Esophagus muscularis mucosa (tissue), 3 donors: ENCODE results near the gene ULK2.

Experiments
- POLR2A ChIP-seq: fragments of 450-650 bp; IDR thresholded peaks from one replicate; pipeline ENCODE4 v1.6.1; 2017; ENCODE audit warnings: antibody characterized with exemption, moderate library complexity, mild to moderate bottlenecking, low read depth
- TF ChIP-seq, protein P1 (sequence below), 3 experiments: fragments of 200-600 bp in 2 of 3; fragments of 450-650 bp in 1 of 3; sonication (generic) in 2 of 3; IDR thresholded peaks; one replicate each; pipeline ENCODE4 v1.5.1; 2017 to 2019; ENCODE audit warnings: antibody characterized with exemption in 3 of 3, mild to moderate bottlenecking in 2 of 3, moderate library complexity in 1 of 3

DNA sequence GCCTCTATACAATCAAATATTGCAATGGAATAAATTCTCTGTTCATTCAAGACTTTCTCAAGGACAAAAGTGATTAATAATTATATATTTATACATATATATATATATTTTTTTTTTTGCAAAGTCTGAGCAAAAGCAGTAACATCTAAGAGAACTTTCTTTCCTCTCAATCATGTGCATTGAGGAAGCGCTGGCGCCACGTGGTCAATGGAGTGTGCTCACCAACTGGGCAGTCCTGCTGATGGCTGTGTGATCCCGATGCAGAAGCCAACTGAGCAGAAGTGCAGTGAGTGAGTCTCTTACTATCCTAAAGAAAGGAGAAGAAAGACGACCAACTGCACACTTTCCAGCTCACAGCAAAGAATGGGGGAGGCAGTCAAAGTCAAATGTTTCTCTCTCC is 37.2 kb upstream of the ULK2 start:
- TF ChIP-seq, protein P1, sequence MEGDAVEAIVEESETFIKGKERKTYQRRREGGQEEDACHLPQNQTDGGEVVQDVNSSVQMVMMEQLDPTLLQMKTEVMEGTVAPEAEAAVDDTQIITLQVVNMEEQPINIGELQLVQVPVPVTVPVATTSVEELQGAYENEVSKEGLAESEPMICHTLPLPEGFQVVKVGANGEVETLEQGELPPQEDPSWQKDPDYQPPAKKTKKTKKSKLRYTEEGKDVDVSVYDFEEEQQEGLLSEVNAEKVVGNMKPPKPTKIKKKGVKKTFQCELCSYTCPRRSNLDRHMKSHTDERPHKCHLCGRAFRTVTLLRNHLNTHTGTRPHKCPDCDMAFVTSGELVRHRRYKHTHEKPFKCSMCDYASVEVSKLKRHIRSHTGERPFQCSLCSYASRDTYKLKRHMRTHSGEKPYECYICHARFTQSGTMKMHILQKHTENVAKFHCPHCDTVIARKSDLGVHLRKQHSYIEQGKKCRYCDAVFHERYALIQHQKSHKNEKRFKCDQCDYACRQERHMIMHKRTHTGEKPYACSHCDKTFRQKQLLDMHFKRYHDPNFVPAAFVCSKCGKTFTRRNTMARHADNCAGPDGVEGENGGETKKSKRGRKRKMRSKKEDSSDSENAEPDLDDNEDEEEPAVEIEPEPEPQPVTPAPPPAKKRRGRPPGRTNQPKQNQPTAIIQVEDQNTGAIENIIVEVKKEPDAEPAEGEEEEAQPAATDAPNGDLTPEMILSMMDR (IDR thresholded peaks at IDR 0.05): no peak
- TF ChIP-seq POLR2A: no peak
